Heart left ventricle (tissue), 16 donors: ENCODE data around the gene HSD11B1L. TPM values are rescaled to one million over a fixed set of nuclear protein-coding genes. Genes with fewer than 3 reads are reported as not detected.

Experiments
- ATAC-seq, 4 donors: fragments of 200-7000 bp; cut with Tn5 transposase; one replicate each; pipeline ENCODE4 v1.9.1; 2020 to 2022; ENCODE audit warnings: moderate library complexity in 4 of 4, mild to moderate bottlenecking in 3 of 4, moderate number of reproducible peaks in 1 of 4
- DNase-seq, 5 donors: peaks; one replicate each; pipeline ENCODE4 v3.0.0-alpha.2; 2020
- H3K27ac ChIP-seq, 12 donors: fragments of 200-600 bp; sonication (generic) in 4 of 12; one replicate each; pipeline versions ENCODE4 v1.5.0 to v1.8.0; 2016 to 2022; ENCODE audit warnings: mild to moderate bottlenecking in 2 of 12
- H3K27me3 ChIP-seq, 9 donors: fragments of 200-600 bp; sonication (generic) in 2 of 9; one replicate each; pipeline versions ENCODE4 v1.5.1 to v1.8.0; 2016 to 2022; ENCODE audit warnings: mild to moderate bottlenecking in 3 of 9
- H3K36me3 ChIP-seq, 9 donors: fragments of 200-600 bp; sonication (generic) in 2 of 9; one replicate each; pipeline versions ENCODE4 v1.5.0 to v1.8.0; 2018 to 2022; ENCODE audit warnings: mild to moderate bottlenecking in 2 of 9
- H3K4me1 ChIP-seq, 12 donors: fragments of 200-600 bp; sonication (generic) in 4 of 12; one replicate each; pipeline versions ENCODE4 v1.5.0 to v1.8.0; 2016 to 2022; ENCODE audit warnings: mild to moderate bottlenecking in 3 of 12
- H3K4me3 ChIP-seq, 12 donors: fragments of 200-600 bp; sonication (generic) in 4 of 12; one replicate each; pipeline versions ENCODE4 v1.5.0 to v1.8.0; 2017 to 2022; ENCODE audit warnings: mild to moderate bottlenecking in 9 of 12, moderate library complexity in 4 of 12
- H3K9me3 ChIP-seq, 12 donors: fragments of 200-600 bp; sonication (generic) in 4 of 12; one replicate each; pipeline versions ENCODE4 v1.5.0 to v1.8.0; 2016 to 2022; ENCODE audit warnings: mild to moderate bottlenecking in 1 of 12
- POLR2A ChIP-seq, 2 donors: fragments of 450-650 bp; IDR thresholded peaks; one replicate each; pipeline ENCODE4 v1.6.1; 2017; ENCODE audit warnings: antibody characterized with exemption in 2 of 2, mild to moderate bottlenecking in 2 of 2, moderate library complexity in 2 of 2
- WGBS, 4 donors: extraction: QIAGEN DNeasy Blood & Tissue Kit in 2 of 4; methylation state at CpG; one replicate each; pipeline versions ENCODE4 v1.1.5 to v1.1.7; 2013 to 2018; 5-methylcytosine and 5-hydroxymethylcytosine counted together
- intact Hi-C, 10 donors: fragments of 100-400 bp; cut with DNase I; formaldehyde crosslinking; loops; one replicate each; pipeline versions ENCODE4 v1.11.1 to v1.14.2; 2022
- polyA plus RNA-seq, 2 donors: library from polyadenylated mRNA; stranded (reverse); fragments of 200-250 nt; gene quantifications; one replicate each; pipeline ENCODE4 v1.2.3, GENCODE V29; 2013
- total RNA-seq, 9 donors: library from RNA; depleted of rRNA in 2 of 9; stranded (reverse); fragments of >200 nt in 2 of 9; fragmentation: NEBNext Ultra II Directional in 3 of 9; extraction: Animal tissue kit (Norgen Biotek cat#: 25700) in 3 of 9; gene quantifications; one replicate each; pipeline versions ENCODE4 v1.1.0 to v1.2.4, GENCODE V29; 2016 to 2023
- TF ChIP-seq, protein P1 (sequence below), 12 donors: fragments of 200-600 bp; sonication (generic) in 4 of 12; IDR thresholded peaks; one replicate each; pipeline versions ENCODE4 v1.5.0 to v1.8.0; 2018 to 2022; ENCODE audit warnings: antibody characterized with exemption in 12 of 12, mild to moderate bottlenecking in 5 of 12
- donor health status: ischemic (EF 13 %, LVEDD 7.1; RV severe dilation, severe dysfunction).
- donor health status: healthy with polysubstance abuse.
- donor health status: DM: no; HTN: yes; CAD: no.
- donor health status: DM: no; HTN: no; CAD: no.
- donor health status: ischemic (EF 25% LVEDD 6.9; RV normal size, moderate dysfunction).
- donor health status: ischemic (EF 25% LVEDD 5.7; RV mildly dilated, moderate dysfunction).
- donor health status: healthy.
- donor health status: DM: yes; HTN: yes; CAD: no.
- donor health status: ischemic (EF 35%, LVEDD 5.7; RV mildly dilated, moderate dysfunction).
- donor health status: nonischemic (EF 11% LVEDD 7.7; RV severe dilation, severe dysfunction).
- donor health status: DM: yes; HTN: yes; CAD: no.
- donor health status: PGD.
- donor health status: ischemic (EF 29% LVEDD 5.4; RV normal size, mild dysfunction).
- donor health status: nonischemic (EF 23%, LVEDD 6.1; RV moderate dilation, normal function).

HSD11B1L gene
- total and polyA plus RNA-seq, 11 donors = 3.7 to 14.4 (median 5.2) TPM

DNA sequence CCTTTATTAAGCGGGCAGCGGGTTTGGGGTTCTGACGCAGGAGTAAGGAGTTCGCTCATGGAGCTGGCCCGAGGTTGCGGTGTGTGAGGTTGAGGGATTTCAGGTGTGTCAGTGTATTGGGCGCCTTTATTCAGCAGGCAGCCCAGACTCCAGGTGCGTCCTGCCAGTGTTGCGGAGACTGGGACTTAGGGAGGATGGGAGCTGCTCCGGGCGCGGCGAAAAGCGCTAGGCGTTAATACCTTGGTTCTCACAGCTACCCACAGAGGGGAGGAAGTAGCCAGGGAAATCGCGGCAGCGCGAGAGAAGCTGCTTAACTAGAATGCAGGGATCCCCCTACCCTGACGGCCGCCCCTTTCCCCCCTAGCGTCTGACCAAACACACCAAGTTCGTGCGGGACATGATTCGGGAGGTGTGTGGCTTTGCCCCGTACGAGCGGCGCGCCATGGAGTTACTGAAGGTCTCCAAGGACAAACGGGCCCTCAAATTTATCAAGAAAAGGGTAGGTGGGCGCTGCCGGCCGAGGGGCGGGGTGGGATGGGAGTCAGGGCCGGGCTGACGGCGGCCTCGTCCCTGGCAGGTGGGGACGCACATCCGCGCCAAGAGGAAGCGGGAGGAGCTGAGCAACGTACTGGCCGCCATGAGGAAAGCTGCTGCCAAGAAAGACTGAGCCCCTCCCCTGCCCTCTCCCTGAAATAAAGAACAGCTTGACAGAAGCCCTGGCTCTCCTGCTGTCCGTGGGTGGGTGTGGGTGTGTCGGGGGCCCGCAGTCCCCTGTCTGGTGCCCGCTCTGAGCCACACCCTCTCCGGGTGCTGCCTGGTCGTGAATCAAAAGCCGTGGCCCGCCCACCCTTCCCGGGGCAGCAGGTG lies 10.4 kb downstream of the HSD11B1L start:
- Histone ChIP-seq H3K36me3 (peaks cover 0 to 48% (median 45%) of the 10 kb centered on the region in 9 donors), H3K27me3 (no peaks in the 10 kb centered on the region), H3K9me3 (no peaks in the 10 kb centered on the region), H3K4me1 (peaks cover 4 to 56% (median 28%) of the 10 kb centered on the region in 12 donors), H3K4me3 (peak overlapping the region; percentile 48 to 91 (median 77)), H3K27ac (peak overlapping the region; percentile 67 to 95 (median 86))
- TF ChIP-seq, protein P1, sequence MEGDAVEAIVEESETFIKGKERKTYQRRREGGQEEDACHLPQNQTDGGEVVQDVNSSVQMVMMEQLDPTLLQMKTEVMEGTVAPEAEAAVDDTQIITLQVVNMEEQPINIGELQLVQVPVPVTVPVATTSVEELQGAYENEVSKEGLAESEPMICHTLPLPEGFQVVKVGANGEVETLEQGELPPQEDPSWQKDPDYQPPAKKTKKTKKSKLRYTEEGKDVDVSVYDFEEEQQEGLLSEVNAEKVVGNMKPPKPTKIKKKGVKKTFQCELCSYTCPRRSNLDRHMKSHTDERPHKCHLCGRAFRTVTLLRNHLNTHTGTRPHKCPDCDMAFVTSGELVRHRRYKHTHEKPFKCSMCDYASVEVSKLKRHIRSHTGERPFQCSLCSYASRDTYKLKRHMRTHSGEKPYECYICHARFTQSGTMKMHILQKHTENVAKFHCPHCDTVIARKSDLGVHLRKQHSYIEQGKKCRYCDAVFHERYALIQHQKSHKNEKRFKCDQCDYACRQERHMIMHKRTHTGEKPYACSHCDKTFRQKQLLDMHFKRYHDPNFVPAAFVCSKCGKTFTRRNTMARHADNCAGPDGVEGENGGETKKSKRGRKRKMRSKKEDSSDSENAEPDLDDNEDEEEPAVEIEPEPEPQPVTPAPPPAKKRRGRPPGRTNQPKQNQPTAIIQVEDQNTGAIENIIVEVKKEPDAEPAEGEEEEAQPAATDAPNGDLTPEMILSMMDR (IDR thresholded peaks at IDR 0.05) = no peak
- no peak for TF ChIP-seq POLR2A (IDR thresholded peaks at IDR 0.05)
- DNase-seq (peak; percentile 79 to 83 (median 81)), ATAC-seq (peak; percentile 2 to 61 (median 14))
- 5 to 8% (median 6%) methylated on average over 41 to 54 of the region's 54 CpGs for WGBS, 4 donors
- intact Hi-C loops = loop anchor here in 4 of 10 donors (1.0 to 5.0 kb wide), 4 partner anchors 29 to 211 kb away; partner anchors contain the start of genes CATSPERD (in 4 of the 4), LONP1 (in 4 of the 4), NDUFA11 (in 1 of the 4) and SAFB (in 1 of the 4)

DNA sequence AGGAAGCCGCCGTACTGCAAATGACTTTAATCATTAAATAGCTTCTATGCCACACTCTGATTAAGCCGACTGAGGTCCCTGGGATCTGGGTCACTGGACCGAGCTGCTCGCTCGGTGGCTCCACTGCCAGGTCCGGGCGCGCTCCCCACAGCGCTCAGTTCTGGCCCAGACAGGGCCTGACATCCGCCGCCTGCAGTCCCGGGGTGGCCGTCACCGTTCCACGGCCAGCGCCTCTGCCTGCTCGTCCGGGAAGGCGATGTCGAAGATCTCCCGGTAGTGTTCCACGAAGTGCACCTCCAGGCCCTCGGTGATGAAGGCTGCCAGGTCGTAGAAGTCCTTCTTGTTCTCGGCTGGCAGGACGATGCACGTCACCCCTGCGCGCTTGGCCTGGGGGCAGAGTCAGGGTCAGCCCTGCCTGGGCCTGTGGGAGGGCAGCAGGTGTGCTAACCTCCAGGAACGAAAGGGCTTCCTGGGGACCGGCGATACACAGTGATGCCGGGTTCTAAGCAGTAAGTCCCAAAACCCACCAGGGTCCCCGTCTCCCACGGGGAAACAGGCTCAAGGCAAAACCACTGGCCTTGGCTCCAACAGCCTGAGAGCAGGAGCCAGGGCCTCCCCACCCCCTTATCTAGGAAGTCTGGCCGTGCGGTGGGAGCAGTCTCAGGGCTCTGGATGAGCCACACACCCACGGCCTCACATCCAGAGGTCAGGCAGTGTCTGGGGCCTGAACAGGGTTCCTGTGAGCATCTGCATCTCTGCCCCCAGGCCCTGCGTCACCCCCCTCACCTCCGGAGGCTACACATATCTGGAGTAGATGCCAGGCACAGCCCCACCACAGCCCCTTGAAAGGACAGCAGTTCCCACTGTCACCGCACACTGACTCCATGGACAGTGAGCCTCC lies 11.2 kb downstream of the HSD11B1L start:
- no peak for ATAC-seq
- no peak for TF ChIP-seq POLR2A (IDR thresholded peaks at IDR 0.05)
- TF ChIP-seq, protein P1 (IDR thresholded peaks at IDR 0.05) = no peak
- Histone ChIP-seq H3K4me3 (peak overlapping the region in 11 of 12 donors; percentile 48 to 91 (median 79)), H3K27ac (peak overlapping the region; percentile 67 to 95 (median 86)), H3K9me3 (no peaks in the 10 kb centered on the region), H3K36me3 (peaks cover 0 to 57% (median 54%) of the 10 kb centered on the region in 9 donors), H3K27me3 (no peaks in the 10 kb centered on the region), H3K4me1 (peaks cover 4 to 47% (median 25%) of the 10 kb centered on the region in 12 donors)
- 55 to 64% (median 61%) methylated on average over 21 to 42 of the region's 42 CpGs for WGBS, 4 donors
- DNase-seq = peak in 1 of 5 donors; percentile 35
- intact Hi-C loops = loop anchor here in 4 of 10 donors (2.0 to 5.0 kb wide), 3 partner anchors 29 to 210 kb away; partner anchors contain the start of genes CATSPERD (in 2 of the 4), LONP1 (in 2 of the 4), NDUFA11 (in 1 of the 4) and SAFB (in 1 of the 4)

DNA sequence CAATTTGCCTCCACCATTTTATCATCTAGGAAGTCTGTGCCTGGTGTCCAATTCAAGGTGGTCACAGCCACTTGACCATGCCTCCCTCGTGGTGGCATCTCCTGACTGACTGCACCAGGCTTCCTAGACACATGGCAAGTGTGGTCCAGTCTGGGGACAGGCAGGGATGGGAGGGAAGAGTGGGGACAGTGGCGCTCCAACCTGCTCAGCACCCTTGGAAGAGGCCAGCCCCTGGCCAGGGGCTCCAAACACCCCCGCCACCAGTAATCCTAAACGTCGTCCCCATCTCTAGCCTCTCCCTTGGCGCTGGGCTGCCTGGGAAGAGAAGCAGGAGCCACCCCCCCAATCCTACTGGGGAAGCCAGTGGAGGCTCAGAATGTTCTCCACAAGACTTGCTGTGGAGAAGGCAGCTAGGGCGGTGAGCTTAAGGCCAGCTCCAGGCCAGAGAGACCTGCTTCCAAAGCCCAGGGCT lies 11.9 kb downstream of the HSD11B1L start:
- H3K27me3 ChIP-seq = no peaks in the 10 kb centered on the region
- WGBS, 4 donors = 67 to 76% (median 69%) methylated on average over 5 to 7 of the region's 7 CpGs
- TF ChIP-seq POLR2A (IDR thresholded peaks at IDR 0.05) = no peak
- TF ChIP-seq, protein P1 (IDR thresholded peaks at IDR 0.05) = no peak
- H3K4me1 ChIP-seq = peaks cover 4 to 40% (median 21%) of the 10 kb centered on the region in 12 donors
- H3K9me3 ChIP-seq = no peaks in the 10 kb centered on the region
- no peak for DNase-seq
- H3K36me3 ChIP-seq = peaks cover 0 to 59% (median 55%) of the 10 kb centered on the region in 9 donors
- intact Hi-C loops = loop anchor here in 3 of 10 donors (2.0 to 5.0 kb wide), 3 partner anchors 28 to 210 kb away; partner anchors contain the start of genes CATSPERD (in 1 of the 3), LONP1 (in 1 of the 3), NDUFA11 (in 1 of the 3) and SAFB (in 1 of the 3)
- ATAC-seq = no peak
- no peak overlapping the region for H3K4me3 ChIP-seq
- no peak overlapping the region for H3K27ac ChIP-seq
